HEK293 (cell line): ENCODE measurements around the gene ALG12.

Source experiments
- AEBP2 ChIP-seq: fragments of 450-650 bp; formaldehyde crosslinking; IDR thresholded peaks from 2 replicates; pipeline ENCODE4 v1.5.1; 2016; ENCODE audit warnings: missing biosample characterization, missing genetic modification characterization, borderline replicate concordance
- ATF2 ChIP-seq: fragments of 450-650 bp; formaldehyde crosslinking; IDR thresholded peaks from 2 replicates; pipeline ENCODE4 v1.5.1; 2016; ENCODE audit warnings: missing biosample characterization, missing genetic modification characterization, low read depth
- FEZF1 ChIP-seq: fragments of 450-650 bp; formaldehyde crosslinking; IDR thresholded peaks from 2 replicates; pipeline ENCODE4 v1.5.1; 2016; ENCODE audit warnings: missing biosample characterization, missing genetic modification characterization
- GLI4 ChIP-seq: fragments of 450-650 bp; formaldehyde crosslinking; IDR thresholded peaks from 2 replicates; pipeline ENCODE4 v1.5.1; 2016; ENCODE audit warnings: missing biosample characterization, missing genetic modification characterization
- GLIS2 ChIP-seq: fragments of 450-650 bp; formaldehyde crosslinking; IDR thresholded peaks from 2 replicates; pipeline ENCODE4 v1.5.1; 2016; ENCODE audit warnings: missing biosample characterization, missing genetic modification characterization
- PBX3 ChIP-seq: sonication (generic); formaldehyde crosslinking; IDR thresholded peaks from 2 replicates; pipeline ENCODE4 v1.8.1; 2022; ENCODE audit warnings: mild to moderate bottlenecking, moderate library complexity, missing genetic modification reagents
- ZBTB17 ChIP-seq: fragments of 450-650 bp; formaldehyde crosslinking; IDR thresholded peaks from 2 replicates; pipeline ENCODE4 v1.5.1; 2016; ENCODE audit warnings: missing biosample characterization, missing genetic modification characterization
- ZBTB8A ChIP-seq: fragments of 450-650 bp; formaldehyde crosslinking; IDR thresholded peaks from 2 replicates; pipeline ENCODE4 v1.5.1; 2016; ENCODE audit warnings: missing biosample characterization, missing genetic modification characterization
- ZNF18 ChIP-seq: fragments of 450-650 bp; formaldehyde crosslinking; IDR thresholded peaks from 2 replicates; pipeline ENCODE4 v1.5.1; 2016; ENCODE audit warnings: missing biosample characterization, missing genetic modification characterization
- ZNF280D ChIP-seq: fragments of 450-650 bp; formaldehyde crosslinking; IDR thresholded peaks from 2 replicates; pipeline ENCODE4 v1.5.1; 2016; ENCODE audit warnings: missing biosample characterization, missing genetic modification characterization
- ZNF768 ChIP-seq: fragments of 450-650 bp; formaldehyde crosslinking; IDR thresholded peaks from 2 replicates; pipeline ENCODE4 v1.5.1; 2018; ENCODE audit warnings: missing biosample characterization, mild to moderate bottlenecking, missing genetic modification characterization
- TF ChIP-seq, protein P1 (sequence below): fragments of 450-650 bp; formaldehyde crosslinking; IDR thresholded peaks from 2 replicates; pipeline ENCODE4 v1.5.1; 2016; ENCODE audit warnings: missing biosample characterization, missing genetic modification characterization

GRCh38 chr22:49935561-49935960 is 17.3 kb upstream of the ALG12 start:
- TF ChIP-seq ZNF280D (tag by site-specific recombination) = no peak
- TF ChIP-seq PBX3 (CRISPR knock-in tag) = no peak
- TF ChIP-seq, protein P1, sequence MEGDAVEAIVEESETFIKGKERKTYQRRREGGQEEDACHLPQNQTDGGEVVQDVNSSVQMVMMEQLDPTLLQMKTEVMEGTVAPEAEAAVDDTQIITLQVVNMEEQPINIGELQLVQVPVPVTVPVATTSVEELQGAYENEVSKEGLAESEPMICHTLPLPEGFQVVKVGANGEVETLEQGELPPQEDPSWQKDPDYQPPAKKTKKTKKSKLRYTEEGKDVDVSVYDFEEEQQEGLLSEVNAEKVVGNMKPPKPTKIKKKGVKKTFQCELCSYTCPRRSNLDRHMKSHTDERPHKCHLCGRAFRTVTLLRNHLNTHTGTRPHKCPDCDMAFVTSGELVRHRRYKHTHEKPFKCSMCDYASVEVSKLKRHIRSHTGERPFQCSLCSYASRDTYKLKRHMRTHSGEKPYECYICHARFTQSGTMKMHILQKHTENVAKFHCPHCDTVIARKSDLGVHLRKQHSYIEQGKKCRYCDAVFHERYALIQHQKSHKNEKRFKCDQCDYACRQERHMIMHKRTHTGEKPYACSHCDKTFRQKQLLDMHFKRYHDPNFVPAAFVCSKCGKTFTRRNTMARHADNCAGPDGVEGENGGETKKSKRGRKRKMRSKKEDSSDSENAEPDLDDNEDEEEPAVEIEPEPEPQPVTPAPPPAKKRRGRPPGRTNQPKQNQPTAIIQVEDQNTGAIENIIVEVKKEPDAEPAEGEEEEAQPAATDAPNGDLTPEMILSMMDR (tag by site-specific recombination) = no peak
- TF ChIP-seq ZNF768 (tag by site-specific recombination) = no peak
- TF ChIP-seq AEBP2 (tag by site-specific recombination) = no peak
- TF ChIP-seq ZNF18 (tag by site-specific recombination) = no peak
- no peak for TF ChIP-seq GLIS2 (tag by site-specific recombination)
- TF ChIP-seq ZBTB17 (tag by site-specific recombination) = no peak
- no peak for TF ChIP-seq GLI4 (tag by site-specific recombination)
- no peak for TF ChIP-seq ATF2 (tag by site-specific recombination)
- TF ChIP-seq FEZF1 (tag by site-specific recombination) = no peak
- no peak for TF ChIP-seq ZBTB8A
